ENCODE results near the gene USP21.

- TF ChIP-seq POLR2A (IDR thresholded peaks at IDR 0.05; ENCODE audit: low read length), result no peak
- no peak for TF ChIP-seq GATA1 (IDR thresholded peaks at IDR 0.05; ENCODE audit: low read depth, low read length)
These were observed 20.4 kb downstream of the USP21 start for GRCh38 chr1:161179698-161180097.

All from erythroblast (primary cell).